ENCODE data around the gene MPPED2.
A peak's percentile ranks its signal among the peaks of the same experiment; 100 is the strongest.

Gene MPPED2

DNA sequence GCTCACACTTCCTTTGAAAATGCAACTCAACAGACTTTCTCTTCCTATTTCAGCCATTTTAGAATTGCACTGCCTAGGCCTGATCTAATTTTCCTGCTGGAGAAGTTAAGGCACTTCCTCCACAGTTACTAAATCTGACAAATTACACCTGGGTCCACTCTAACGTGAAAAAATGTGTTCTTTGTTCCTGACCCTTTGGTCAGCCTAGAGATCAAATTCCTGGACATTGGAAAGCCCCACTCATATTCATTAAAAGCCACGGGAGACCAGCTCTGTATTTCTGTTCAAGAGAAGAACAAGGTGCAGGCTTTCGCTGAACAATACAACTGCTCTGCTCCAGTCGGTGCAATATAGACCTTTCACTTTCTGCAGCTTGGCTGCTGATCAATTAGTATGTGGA lies 96.6 kb downstream of the MPPED2 start:
- intact Hi-C loops (cut with DNase I): no loop called here
- no peak for DNase-seq

GRCh38 chr11:30489076-30489475 lies 97.1 kb downstream of the MPPED2 start:
- no peak for DNase-seq
- intact Hi-C loops (cut with DNase I): no loop called here

DNA sequence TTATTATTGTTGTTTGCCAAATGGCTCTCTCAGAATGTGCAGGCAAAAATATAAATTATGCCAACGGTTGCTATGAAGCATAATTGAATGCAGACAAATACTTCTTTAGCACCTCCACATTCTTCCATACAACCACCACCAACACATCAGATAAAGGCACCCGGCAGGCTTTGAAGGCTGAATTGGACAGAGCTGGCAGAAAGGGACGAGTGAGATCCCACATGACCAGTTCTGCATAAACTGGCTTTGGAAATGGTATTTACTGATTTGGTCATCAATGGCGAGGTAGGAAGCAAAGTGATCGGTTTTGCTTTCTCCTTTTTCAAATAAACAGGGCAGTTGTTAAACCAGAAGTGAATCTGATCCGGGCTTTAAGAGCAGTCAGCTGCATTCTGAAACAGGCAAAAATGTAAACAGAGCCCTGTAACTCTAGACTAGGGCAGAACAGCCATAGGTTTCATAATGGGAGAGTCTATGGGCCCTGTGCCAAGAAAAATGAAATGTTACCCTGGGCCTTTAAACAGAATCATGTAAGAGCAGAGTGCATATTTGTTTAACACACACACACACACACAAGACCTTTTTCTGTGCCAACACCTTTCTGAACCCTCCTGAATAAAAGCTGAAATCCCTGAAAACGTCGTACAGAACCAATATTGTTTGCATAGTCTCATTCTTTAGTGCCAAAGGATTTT lies 97.7 kb downstream of the MPPED2 start:
- intact Hi-C loops (cut with DNase I): no loop called here
- DNase-seq: peak in 1 of 10 donors; percentile 82

GRCh38 chr11:30487200-30487898 lies 98.8 kb downstream of the MPPED2 start:
- DNase-seq: peak in 5 of 10 donors; percentile 20 to 76 (median 60)
- intact Hi-C loops (cut with DNase I): no loop called here

DNA sequence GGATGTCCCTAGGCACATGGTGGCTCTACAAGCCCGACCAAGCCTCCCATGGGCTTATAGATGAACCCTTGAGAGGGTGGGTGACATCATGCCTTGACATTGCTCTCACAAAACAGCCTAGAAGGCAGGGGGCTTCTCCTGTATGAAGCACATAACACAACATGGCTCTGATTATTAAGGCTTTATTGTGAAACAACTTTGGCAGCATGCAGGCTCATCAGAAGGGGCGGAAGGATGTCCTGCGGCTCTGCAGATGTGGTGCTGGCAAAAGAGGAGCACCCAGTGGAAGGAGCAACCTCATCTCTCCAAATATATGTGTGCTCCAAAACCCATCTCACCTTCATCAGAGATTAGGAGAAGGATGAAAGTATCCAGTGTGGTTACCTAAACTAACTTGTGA lies 100.4 kb downstream of the MPPED2 start:
- intact Hi-C loops (cut with DNase I): no loop called here
- no peak for DNase-seq

GRCh38 chr11:30485222-30485621 lies 100.9 kb downstream of the MPPED2 start:
- DNase-seq: no peak
- intact Hi-C loops (cut with DNase I): no loop called here

DNA sequence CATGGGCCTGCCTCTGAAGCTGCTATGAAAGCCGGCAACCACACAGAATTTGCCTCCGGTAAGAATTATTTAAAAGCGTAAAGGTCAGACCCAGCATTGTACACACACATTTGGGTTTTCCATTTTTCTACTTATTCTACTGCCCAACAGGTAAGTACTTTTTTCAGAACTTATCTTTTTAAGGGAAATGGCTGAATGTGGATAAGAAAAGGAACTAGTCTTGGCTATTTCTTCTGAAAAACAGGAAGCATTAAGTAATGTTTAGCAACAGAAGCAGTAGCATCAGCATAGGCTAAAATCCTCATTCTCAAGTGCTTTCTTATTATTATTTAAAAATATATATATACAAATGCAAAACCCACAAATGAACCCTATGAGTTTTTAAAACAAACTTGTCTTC lies 103.1 kb downstream of the MPPED2 start:
- DNase-seq: no peak
- intact Hi-C loops (cut with DNase I): loop anchor here (5.0 kb wide), 1 partner anchor 104 kb away; the partner anchor contains the start of gene MPPED2

DNA sequence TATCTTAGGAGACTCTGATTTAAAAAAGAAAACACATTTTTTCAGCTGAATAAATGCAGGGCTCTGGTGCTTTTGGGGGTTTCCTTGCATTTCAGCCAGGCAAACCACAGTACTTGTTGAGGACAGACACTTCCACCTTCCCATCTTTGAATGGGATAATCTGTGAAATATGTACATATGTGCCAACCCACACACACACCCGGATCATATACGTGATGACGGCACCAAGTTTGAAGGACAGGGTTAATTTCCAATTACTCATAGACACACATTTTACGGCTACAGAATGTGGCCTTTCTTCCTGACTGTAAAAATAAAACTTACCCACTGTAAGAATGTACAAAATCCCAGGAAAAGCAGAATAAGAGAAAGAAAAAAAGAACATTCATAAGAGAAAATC lies 104.4 kb downstream of the MPPED2 start:
- intact Hi-C loops (cut with DNase I): loop anchor here (5.0 kb wide), 1 partner anchor 106 kb away; the partner anchor contains the start of gene MPPED2

DNA sequence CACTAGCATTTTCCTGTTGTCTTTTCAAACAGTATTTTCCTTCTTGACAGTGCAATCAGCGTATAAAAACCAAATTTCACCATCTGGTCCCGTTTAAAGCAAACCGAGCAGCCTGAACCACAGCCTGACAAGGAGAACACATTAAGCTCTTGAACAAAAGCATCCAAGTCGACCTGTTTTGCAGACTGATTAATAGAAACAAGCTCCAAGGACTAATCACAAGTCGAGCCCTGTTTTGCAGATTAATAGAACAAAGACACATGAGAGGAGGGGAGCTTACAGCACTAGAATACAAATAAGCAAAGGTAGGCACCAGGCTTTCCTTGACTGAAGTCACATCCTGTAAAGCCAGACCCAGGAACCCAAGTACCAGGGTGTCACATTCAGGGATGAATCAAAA lies 104.8 kb downstream of the MPPED2 start:
- intact Hi-C loops (cut with DNase I): loop anchor here (5.0 kb wide), 1 partner anchor 106 kb away; the partner anchor contains the start of gene MPPED2
- DNase-seq: no peak

More for the DNA sequence above, 104.4 kb downstream of the MPPED2 start:
- no peak for DNase-seq

DNA sequence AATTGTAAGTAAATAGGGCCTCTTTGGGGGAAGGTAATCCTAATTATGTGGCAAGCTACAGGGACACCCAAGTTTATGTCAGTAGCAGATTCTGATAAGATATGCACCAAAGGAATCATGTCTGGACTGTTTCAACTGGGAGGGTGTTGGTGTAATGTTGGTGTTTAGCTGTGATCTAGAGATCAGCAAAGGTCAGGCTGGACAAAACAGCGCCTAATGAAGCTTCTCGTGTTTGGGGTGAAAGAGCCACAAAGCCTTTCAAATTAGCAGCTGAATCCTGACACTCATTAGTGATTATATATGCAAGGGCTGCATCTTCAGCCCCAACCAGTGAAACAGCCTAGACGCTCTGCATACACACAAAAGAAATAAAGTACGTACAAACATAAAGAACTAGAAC lies 106.3 kb downstream of the MPPED2 start:
- DNase-seq: no peak
- intact Hi-C loops (cut with DNase I): loop anchor here (5.0 kb wide), 1 partner anchor 107 kb away; the partner anchor contains the start of gene MPPED2

- intact Hi-C loops (cut with DNase I): no loop called here
- no peak for DNase-seq
Observed at GRCh38 chr11:30478923-30479322, 107.2 kb downstream of the MPPED2 start.

DNA sequence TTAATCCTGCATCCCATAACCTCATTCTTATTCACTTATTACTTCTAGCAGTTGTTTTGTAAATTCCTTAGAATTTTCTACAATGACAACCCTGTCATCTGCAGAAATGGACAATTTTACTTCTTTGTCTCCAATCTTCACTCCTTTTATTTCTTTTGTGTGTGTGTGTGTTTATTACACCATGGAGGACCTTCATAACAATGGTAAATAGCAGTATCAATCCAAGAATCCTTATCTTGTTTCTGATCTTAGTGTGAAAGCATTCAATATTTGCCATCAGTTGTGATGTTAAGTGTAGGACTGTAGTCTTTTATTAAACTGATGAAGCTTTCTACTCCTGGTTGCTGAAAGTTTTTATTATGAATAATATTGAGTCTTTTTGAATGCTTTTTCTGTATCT lies 109.1 kb downstream of the MPPED2 start:
- no peak for DNase-seq
- intact Hi-C loops (cut with DNase I): no loop called here

DNA sequence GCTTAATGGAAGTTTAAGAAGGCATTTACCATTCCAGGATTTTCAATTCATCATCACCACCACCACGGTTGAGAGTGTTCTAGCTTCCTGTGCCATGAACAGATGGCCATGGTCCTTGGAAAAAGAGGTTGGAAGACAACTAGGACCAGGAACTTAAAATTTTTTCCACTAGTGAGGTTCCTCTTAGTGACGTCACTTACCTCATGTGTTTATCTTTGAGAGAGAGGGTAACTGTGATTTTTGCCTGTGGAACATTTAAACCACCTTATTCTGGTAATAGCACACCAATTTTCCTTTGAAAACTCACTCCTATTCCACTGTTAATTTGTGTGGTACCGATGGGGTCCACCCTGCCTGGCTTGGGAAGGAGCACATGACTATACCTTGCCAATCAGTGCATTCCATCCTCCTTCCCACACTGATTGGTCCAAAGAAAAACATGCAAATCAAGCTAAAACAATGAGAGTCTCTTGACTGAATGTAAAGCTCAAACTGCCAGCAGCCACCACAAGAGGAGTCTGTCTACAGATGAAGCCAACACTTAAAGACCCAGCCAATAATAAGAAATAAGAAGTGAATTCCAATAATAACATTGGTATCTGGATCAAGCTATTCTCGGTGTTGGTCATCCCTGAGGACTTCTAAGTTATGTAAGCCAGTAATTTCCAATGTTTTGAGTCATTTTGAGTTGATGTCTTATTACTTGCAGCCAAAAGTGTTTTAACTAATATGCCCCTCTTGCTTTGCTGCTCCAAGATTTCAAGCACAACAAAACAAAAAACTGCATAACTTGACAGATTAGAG lies 111.8 kb downstream of the MPPED2 start:
- intact Hi-C loops (cut with DNase I): no loop called here
- no peak for DNase-seq

DNA sequence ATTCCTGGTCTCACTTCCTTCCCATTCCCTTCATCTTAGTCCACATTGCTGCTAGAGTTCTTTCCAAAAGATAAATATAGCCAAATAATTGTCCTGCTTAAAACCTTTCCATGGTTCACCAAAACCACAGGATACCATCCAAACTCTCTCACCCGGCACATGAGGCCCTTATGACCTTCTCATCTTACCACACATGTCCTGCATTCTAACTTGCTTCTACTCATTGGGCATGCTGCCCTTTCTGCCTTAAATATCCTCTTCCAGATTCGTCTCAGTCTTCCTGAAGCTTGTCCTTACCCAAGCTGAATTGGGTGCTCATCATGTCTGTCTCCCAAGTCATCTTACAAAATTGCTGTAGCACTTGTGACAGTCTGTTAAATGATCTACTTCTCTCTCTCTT lies 114.9 kb downstream of the MPPED2 start:
- intact Hi-C loops (cut with DNase I): no loop called here
- DNase-seq: no peak

DNA sequence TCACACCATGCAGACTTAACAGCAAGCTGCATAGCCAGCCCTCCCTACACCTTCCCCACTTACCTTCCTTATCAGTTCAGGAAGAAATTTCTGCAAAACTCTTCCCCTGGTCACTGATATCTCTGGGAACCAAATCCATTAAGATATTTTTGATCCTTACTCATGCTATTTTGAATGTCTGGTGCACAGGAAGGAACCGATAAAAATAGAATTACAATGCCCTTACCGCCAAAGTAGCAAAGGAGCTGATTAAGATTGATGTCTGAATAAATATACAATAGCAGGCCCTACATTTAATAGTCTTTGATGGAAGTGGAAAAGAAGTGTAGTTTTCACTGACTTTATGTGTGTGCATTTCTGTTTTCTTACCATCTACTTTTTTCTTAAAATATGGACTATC lies 117.3 kb downstream of the MPPED2 start:
- intact Hi-C loops (cut with DNase I): no loop called here
- DNase-seq: no peak

- no peak for DNase-seq
- intact Hi-C loops (cut with DNase I): no loop called here
Observed at GRCh38 chr11:30467176-30467575, 119.0 kb downstream of the MPPED2 start.

DNA sequence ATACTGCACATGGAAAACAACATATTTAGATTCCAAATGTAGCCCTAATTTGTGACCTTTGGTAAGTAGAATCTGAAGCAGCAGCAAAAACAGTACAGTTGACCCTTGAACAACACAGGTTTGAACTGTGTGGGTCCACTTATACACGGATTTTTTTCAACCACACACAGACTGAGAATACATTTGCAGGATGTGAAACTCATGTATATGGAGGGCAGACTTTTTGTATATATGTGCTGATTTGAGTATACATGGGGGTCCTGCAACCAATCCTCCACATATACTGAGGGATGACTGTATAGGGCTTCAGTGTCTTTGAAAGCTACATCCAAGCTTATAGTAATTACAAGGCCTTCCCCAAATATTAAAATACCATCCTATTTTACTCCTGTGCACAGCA lies 120.5 kb downstream of the MPPED2 start:
- intact Hi-C loops (cut with DNase I): no loop called here
- DNase-seq: no peak

- intact Hi-C loops (cut with DNase I): no loop called here
- DNase-seq: no peak
Observed at GRCh38 chr11:30465192-30465591, 121.0 kb downstream of the MPPED2 start.

DNA sequence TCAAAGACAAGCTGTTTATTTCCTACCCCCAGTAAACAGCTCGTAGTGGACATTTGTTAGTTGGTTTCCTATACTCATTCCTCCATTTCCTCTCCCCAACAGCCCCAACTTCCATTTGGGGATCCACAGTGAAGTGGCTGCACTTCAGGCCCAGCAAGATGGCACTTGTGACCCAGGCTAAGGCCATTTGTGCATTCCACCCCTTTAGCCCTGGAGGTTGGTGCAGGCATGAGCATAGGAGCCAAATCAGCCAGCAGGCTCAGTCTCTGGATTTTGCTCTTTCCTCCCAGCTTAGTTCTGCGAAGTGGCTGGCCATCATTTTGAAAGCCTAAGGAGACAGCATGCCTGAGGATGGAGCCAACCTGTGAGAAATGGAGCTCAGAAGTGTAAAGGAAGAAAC lies 122.9 kb downstream of the MPPED2 start:
- intact Hi-C loops (cut with DNase I): no loop called here
- no peak for DNase-seq

- intact Hi-C loops (cut with DNase I): no loop called here
- DNase-seq: no peak
Observed at GRCh38 chr11:30462421-30462820, 123.7 kb downstream of the MPPED2 start.

- intact Hi-C loops (cut with DNase I): no loop called here
Observed at GRCh38 chr11:30459821-30460220, 126.3 kb downstream of the MPPED2 start.

More at GRCh38 chr11:30459821-30460220, 126.3 kb downstream of the MPPED2 start:
- no peak for DNase-seq

Measured in posterior cingulate gyrus (tissue), 11 donors.